NT2/D1 (cell line): ENCODE results near the gene JMJD4.

Source experiments
- SUZ12 ChIP-seq: IDR thresholded peaks from 2 replicates; pipeline ENCODE4 v1.6.1; 2011; ENCODE audit not compliant: insufficient read length, insufficient read depth; ENCODE audit errors: extremely low read depth
- YY1 ChIP-seq: IDR thresholded peaks from 2 replicates; pipeline ENCODE4 v1.6.1; 2011; ENCODE audit not compliant: insufficient read length, insufficient read depth
- ZNF274 ChIP-seq: IDR thresholded peaks from 2 replicates; pipeline ENCODE4 v1.6.1; 2011; ENCODE audit warnings: mild to moderate bottlenecking, low read depth, low read length

- TF ChIP-seq SUZ12 (no peak), ZNF274 (no peak), YY1 (no peak)
Measured at GRCh38 chr1:227757781-227758180, 22.7 kb upstream of the JMJD4 start.
